ENCODE measurements around the gene SLC7A5.

DNA sequence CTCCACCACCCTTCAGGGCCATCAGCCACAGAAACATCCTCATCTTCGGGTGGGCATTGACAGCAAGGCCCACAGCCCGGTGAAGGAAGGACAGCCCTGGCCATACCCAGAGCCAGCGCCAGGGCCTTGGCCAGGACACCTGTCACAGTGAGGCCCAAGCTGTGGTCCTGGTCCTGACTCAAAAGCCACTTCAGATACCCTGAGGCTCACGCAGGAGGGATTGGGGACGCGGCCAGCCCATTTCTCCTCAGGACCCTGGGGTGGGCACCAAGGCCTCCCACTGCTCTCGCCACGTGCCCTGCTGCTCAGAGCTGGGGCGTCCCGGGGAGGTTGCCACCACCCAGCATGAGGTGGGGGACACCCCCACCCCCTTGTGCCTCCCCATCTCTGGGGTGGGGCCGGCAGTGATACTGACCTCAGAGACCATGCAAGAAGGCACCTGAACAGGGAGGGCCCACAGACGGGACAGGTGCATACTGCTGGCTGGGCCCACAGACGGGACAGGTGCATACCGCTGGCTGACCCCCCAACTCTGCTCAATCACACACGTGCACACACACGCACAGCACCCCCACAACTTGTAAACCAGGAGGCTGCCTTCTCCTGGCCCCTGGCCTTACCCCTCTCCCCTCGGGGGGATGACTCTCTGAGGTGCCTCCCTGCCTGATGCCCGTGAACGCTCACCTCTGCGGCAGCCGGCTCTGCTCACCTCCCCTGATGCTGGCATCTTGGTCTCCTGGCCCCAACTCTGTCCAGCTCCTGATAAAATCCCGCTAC lies 14.2 kb downstream of the SLC7A5 start:
- TF ChIP-seq, protein P1, sequence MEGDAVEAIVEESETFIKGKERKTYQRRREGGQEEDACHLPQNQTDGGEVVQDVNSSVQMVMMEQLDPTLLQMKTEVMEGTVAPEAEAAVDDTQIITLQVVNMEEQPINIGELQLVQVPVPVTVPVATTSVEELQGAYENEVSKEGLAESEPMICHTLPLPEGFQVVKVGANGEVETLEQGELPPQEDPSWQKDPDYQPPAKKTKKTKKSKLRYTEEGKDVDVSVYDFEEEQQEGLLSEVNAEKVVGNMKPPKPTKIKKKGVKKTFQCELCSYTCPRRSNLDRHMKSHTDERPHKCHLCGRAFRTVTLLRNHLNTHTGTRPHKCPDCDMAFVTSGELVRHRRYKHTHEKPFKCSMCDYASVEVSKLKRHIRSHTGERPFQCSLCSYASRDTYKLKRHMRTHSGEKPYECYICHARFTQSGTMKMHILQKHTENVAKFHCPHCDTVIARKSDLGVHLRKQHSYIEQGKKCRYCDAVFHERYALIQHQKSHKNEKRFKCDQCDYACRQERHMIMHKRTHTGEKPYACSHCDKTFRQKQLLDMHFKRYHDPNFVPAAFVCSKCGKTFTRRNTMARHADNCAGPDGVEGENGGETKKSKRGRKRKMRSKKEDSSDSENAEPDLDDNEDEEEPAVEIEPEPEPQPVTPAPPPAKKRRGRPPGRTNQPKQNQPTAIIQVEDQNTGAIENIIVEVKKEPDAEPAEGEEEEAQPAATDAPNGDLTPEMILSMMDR (IDR thresholded peaks at IDR 0.05; ENCODE audit: low read length): no peak
- no peak for TF ChIP-seq EZH2 (IDR thresholded peaks at IDR 0.05; ENCODE audit: borderline replicate concordance, low read length)
